Diencephalon (tissue), 1 donor: ENCODE data around the gene LRRC70. TPM values are rescaled to one million over a fixed set of nuclear protein-coding genes. Genes with fewer than 3 reads are reported as not detected.

Experiments
- total RNA-seq: library from RNA; depleted of rRNA; stranded (reverse); fragments of >200 nt; gene quantifications from one replicate; pipeline ENCODE4 v1.2.3, GENCODE V29; 2014

Gene LRRC70
- total RNA-seq: 4.8 TPM

GRCh38 chr5:62578540-62578939, at the start of gene LRRC70:
LRRC70 (plus strand) TSS chr5:62578819; CDS start chr5:62579439, 620 bp downstream.

Other genes starting within 250 kb of the LRRC70 start
- gene DIMT1, start 174.9 kb upstream of the LRRC70 start, total RNA-seq: 15.2 TPM
- 41.5 TPM for gene IPO11, start 166.1 kb upstream of the LRRC70 start, total RNA-seq